Measurements from ENCODE around the gene PAXX.

PAXX gene

GRCh38 chr9:137023157-137023556, 30.9 kb downstream of the PAXX start:
- Histone ChIP-seq H3K4me1 (ENCODE audit: control insufficient read depth, insufficient read depth, low read depth, low read length) (peaks cover 30% of the 10 kb centered on the region), H3K23ac (ENCODE audit: low read length in 2 of 2) (no peak overlapping the region), H3K79me1 (replicated peaks; ENCODE audit: low read length, poor library complexity, severe bottlenecking) (no peaks in the 10 kb centered on the region), H3K9ac (ENCODE audit: low read length) (no peak overlapping the region), H2AK5ac (ENCODE audit: low read length, severe bottlenecking) (no peak overlapping the region), H3K27ac (ENCODE audit: low read length, poor library complexity, severe bottlenecking) (no peak overlapping the region), H3K4me2 (ENCODE audit: low read length, poor library complexity, severe bottlenecking) (no peak overlapping the region), H2BK15ac (ENCODE audit: low read depth, poor library complexity, severe bottlenecking) (no peak overlapping the region), H2BK12ac (ENCODE audit: low read length in 2 of 2) (no peak overlapping the region), H4K91ac (ENCODE audit: low read length) (no peak overlapping the region), H2BK120ac (ENCODE audit: low read depth, low read length) (no peak overlapping the region), H2AFZ (ENCODE audit: low read depth, low read length) (no peak overlapping the region), H4K8ac (ENCODE audit: low read length) (no peak overlapping the region), H3K9me3 (ENCODE audit: control insufficient read depth, low read length) (no peaks in the 10 kb centered on the region), H3K36me3 (ENCODE audit: control insufficient read depth in 1 of 2, insufficient read depth in 2 of 2, low read depth in 1 of 2, low read length in 2 of 2) (peaks cover 0 to 22% of the 10 kb centered on the region in 2 experiments), H3K27me3 (ENCODE audit: control insufficient read depth in 1 of 2, insufficient read depth in 1 of 2, low read length in 2 of 2) (no peaks in the 10 kb centered on the region), H3K18ac (ENCODE audit: low read depth in 1 of 2, low read length in 2 of 2) (no peak overlapping the region), H2BK5ac (ENCODE audit: low read depth, low read length, poor library complexity, severe bottlenecking) (no peak overlapping the region), H3K4ac (ENCODE audit: low read depth in 1 of 2, low read length in 2 of 2) (no peak overlapping the region), H3K14ac (ENCODE audit: low read length in 2 of 2) (no peak overlapping the region), H3K4me3 (ENCODE audit: insufficient read depth in 1 of 2, low read depth in 1 of 2, low read length in 2 of 2) (no peak overlapping the region)
- 72% methylated on average over 7 of the region's 7 CpGs for WGBS
- DNase-seq = no peak

GRCh38 chr9:137023583-137023991, 31.4 kb downstream of the PAXX start:
- 83% methylated on average over 15 of the region's 15 CpGs for WGBS
- Histone ChIP-seq H2BK5ac (ENCODE audit: low read depth, low read length, poor library complexity, severe bottlenecking) (no peak overlapping the region), H3K4me2 (ENCODE audit: low read length, poor library complexity, severe bottlenecking) (no peak overlapping the region), H3K9ac (ENCODE audit: low read length) (no peak overlapping the region), H3K4ac (ENCODE audit: low read depth in 1 of 2, low read length in 2 of 2) (no peak overlapping the region), H3K27me3 (ENCODE audit: control insufficient read depth in 1 of 2, insufficient read depth in 1 of 2, low read length in 2 of 2) (no peaks in the 10 kb centered on the region), H3K4me3 (ENCODE audit: insufficient read depth in 1 of 2, low read depth in 1 of 2, low read length in 2 of 2) (no peak overlapping the region), H2BK120ac (ENCODE audit: low read depth, low read length) (no peak overlapping the region), H2AK5ac (ENCODE audit: low read length, severe bottlenecking) (no peak overlapping the region), H3K27ac (ENCODE audit: low read length, poor library complexity, severe bottlenecking) (no peak overlapping the region), H3K79me1 (replicated peaks; ENCODE audit: low read length, poor library complexity, severe bottlenecking) (no peaks in the 10 kb centered on the region), H3K9me3 (ENCODE audit: control insufficient read depth, low read length) (no peaks in the 10 kb centered on the region), H3K36me3 (ENCODE audit: control insufficient read depth in 1 of 2, insufficient read depth in 2 of 2, low read depth in 1 of 2, low read length in 2 of 2) (peaks cover 0 to 21% of the 10 kb centered on the region in 2 experiments), H3K23ac (ENCODE audit: low read length in 2 of 2) (no peak overlapping the region), H4K8ac (ENCODE audit: low read length) (no peak overlapping the region), H3K14ac (ENCODE audit: low read length in 2 of 2) (no peak overlapping the region), H3K18ac (ENCODE audit: low read depth in 1 of 2, low read length in 2 of 2) (no peak overlapping the region), H3K4me1 (ENCODE audit: control insufficient read depth, insufficient read depth, low read depth, low read length) (peaks cover 33% of the 10 kb centered on the region), H4K91ac (ENCODE audit: low read length) (peak overlapping the region; percentile 76), H2BK15ac (ENCODE audit: low read depth, poor library complexity, severe bottlenecking) (no peak overlapping the region), H2BK12ac (ENCODE audit: low read length in 2 of 2) (no peak overlapping the region), H2AFZ (ENCODE audit: low read depth, low read length) (no peak overlapping the region)
- DNase-seq = no peak

- H3K4me2 ChIP-seq (ENCODE audit: low read length, poor library complexity, severe bottlenecking) = no peak overlapping the region
- 87% methylated on average over 19 of the region's 21 CpGs for WGBS
- no peak overlapping the region for H3K14ac ChIP-seq (ENCODE audit: low read length in 2 of 2)
- no peaks in the 10 kb centered on the region for H3K79me1 ChIP-seq (replicated peaks; ENCODE audit: low read length, poor library complexity, severe bottlenecking)
- H3K27ac ChIP-seq (ENCODE audit: low read length, poor library complexity, severe bottlenecking) = no peak overlapping the region
- H2BK15ac ChIP-seq (ENCODE audit: low read depth, poor library complexity, severe bottlenecking) = no peak overlapping the region
- no peak overlapping the region for H3K18ac ChIP-seq (ENCODE audit: low read depth in 1 of 2, low read length in 2 of 2)
- no peak overlapping the region for H3K4me3 ChIP-seq (ENCODE audit: insufficient read depth in 1 of 2, low read depth in 1 of 2, low read length in 2 of 2)
- no peak for DNase-seq
- H3K27me3 ChIP-seq (ENCODE audit: control insufficient read depth in 1 of 2, insufficient read depth in 1 of 2, low read length in 2 of 2) = peaks cover 0 to 4% of the 10 kb centered on the region in 2 experiments
- no peak overlapping the region for H3K23ac ChIP-seq (ENCODE audit: low read length in 2 of 2)
- H3K9me3 ChIP-seq (ENCODE audit: control insufficient read depth, low read length) = no peaks in the 10 kb centered on the region
- no peak overlapping the region for H2AK5ac ChIP-seq (ENCODE audit: low read length, severe bottlenecking)
- no peak overlapping the region for H2BK120ac ChIP-seq (ENCODE audit: low read depth, low read length)
- H2BK12ac ChIP-seq (ENCODE audit: low read length in 2 of 2) = no peak overlapping the region
- no peak overlapping the region for H3K9ac ChIP-seq (ENCODE audit: low read length)
- no peak overlapping the region for H3K4ac ChIP-seq (ENCODE audit: low read depth in 1 of 2, low read length in 2 of 2)
- H3K4me1 ChIP-seq (ENCODE audit: control insufficient read depth, insufficient read depth, low read depth, low read length) = peaks cover 40% of the 10 kb centered on the region
- H3K36me3 ChIP-seq (ENCODE audit: control insufficient read depth in 1 of 2, insufficient read depth in 2 of 2, low read depth in 1 of 2, low read length in 2 of 2) = peaks cover 0 to 10% of the 10 kb centered on the region in 2 experiments
- H4K91ac ChIP-seq (ENCODE audit: low read length) = no peak overlapping the region
- H2BK5ac ChIP-seq (ENCODE audit: low read depth, low read length, poor library complexity, severe bottlenecking) = no peak overlapping the region
- H2AFZ ChIP-seq (ENCODE audit: low read depth, low read length) = no peak overlapping the region
- H4K8ac ChIP-seq (ENCODE audit: low read length) = no peak overlapping the region
Measured at GRCh38 chr9:137025517-137025966, 33.3 kb downstream of the PAXX start.

GRCh38 chr9:137026384-137026783, 34.2 kb downstream of the PAXX start:
- Histone ChIP-seq H3K4me3 (ENCODE audit: insufficient read depth in 1 of 2, low read depth in 1 of 2, low read length in 2 of 2) (no peak overlapping the region), H3K27me3 (ENCODE audit: control insufficient read depth in 1 of 2, insufficient read depth in 1 of 2, low read length in 2 of 2) (peaks cover 0 to 4% of the 10 kb centered on the region in 2 experiments), H3K23ac (ENCODE audit: low read length in 2 of 2) (no peak overlapping the region), H3K27ac (ENCODE audit: low read length, poor library complexity, severe bottlenecking) (no peak overlapping the region), H3K9ac (ENCODE audit: low read length) (no peak overlapping the region), H4K8ac (ENCODE audit: low read length) (no peak overlapping the region), H3K4me2 (ENCODE audit: low read length, poor library complexity, severe bottlenecking) (no peak overlapping the region), H2BK5ac (ENCODE audit: low read depth, low read length, poor library complexity, severe bottlenecking) (no peak overlapping the region), H3K79me1 (replicated peaks; ENCODE audit: low read length, poor library complexity, severe bottlenecking) (no peaks in the 10 kb centered on the region), H4K91ac (ENCODE audit: low read length) (no peak overlapping the region), H2AK5ac (ENCODE audit: low read length, severe bottlenecking) (no peak overlapping the region), H3K4me1 (ENCODE audit: control insufficient read depth, insufficient read depth, low read depth, low read length) (peaks cover 40% of the 10 kb centered on the region), H3K9me3 (ENCODE audit: control insufficient read depth, low read length) (no peaks in the 10 kb centered on the region), H3K4ac (ENCODE audit: low read depth in 1 of 2, low read length in 2 of 2) (no peak overlapping the region), H2BK15ac (ENCODE audit: low read depth, poor library complexity, severe bottlenecking) (no peak overlapping the region), H2AFZ (ENCODE audit: low read depth, low read length) (no peak overlapping the region), H2BK120ac (ENCODE audit: low read depth, low read length) (no peak overlapping the region), H3K36me3 (ENCODE audit: control insufficient read depth in 1 of 2, insufficient read depth in 2 of 2, low read depth in 1 of 2, low read length in 2 of 2) (peaks cover 0 to 8% of the 10 kb centered on the region in 2 experiments), H3K14ac (ENCODE audit: low read length in 2 of 2) (no peak overlapping the region), H2BK12ac (ENCODE audit: low read length in 2 of 2) (no peak overlapping the region), H3K18ac (ENCODE audit: low read depth in 1 of 2, low read length in 2 of 2) (no peak overlapping the region)
- 100% methylated on average over 2 of the region's 2 CpGs for WGBS
- DNase-seq = no peak

Data from mesenchymal stem cell (in vitro differentiated cells and primary cell).